Suprapubic skin (tissue), 4 donors: Measurements from ENCODE around the gene SMARCC1. TPM values are rescaled to one million over a fixed set of nuclear protein-coding genes. Genes with fewer than 3 reads are reported as not detected.
"Not testable (repeated sequence)": the region's sequence is repeated elsewhere in the genome, so short reads cannot be mapped to it uniquely, and the experiment has no call there.

Source experiments
- DNase-seq, 2 donors: peaks; one replicate each; pipeline ENCODE4 v3.0.0-alpha.2; 2019; ENCODE audit warnings: low spot score in 2 of 2
- H3K27ac ChIP-seq: fragments of 200-600 bp; sonication (generic); one replicate; pipeline ENCODE4 v1.5.1; 2019
- H3K27me3 ChIP-seq: fragments of 200-600 bp; sonication (generic); one replicate; pipeline ENCODE4 v1.5.1; 2019
- H3K36me3 ChIP-seq: fragments of 200-600 bp; sonication (generic); one replicate; pipeline ENCODE4 v1.5.1; 2019
- H3K4me1 ChIP-seq: fragments of 200-600 bp; sonication (generic); one replicate; pipeline ENCODE4 v1.5.1; 2019
- H3K4me3 ChIP-seq: fragments of 200-600 bp; sonication (generic); one replicate; pipeline ENCODE4 v1.5.1; 2019; ENCODE audit warnings: mild to moderate bottlenecking
- H3K9me3 ChIP-seq: fragments of 200-600 bp; sonication (generic); one replicate; pipeline ENCODE4 v1.5.1; 2019
- CTCF ChIP-seq, 2 donors: fragments of 200-600 bp in 1 of 2; fragments of 450-650 bp in 1 of 2; sonication (generic) in 1 of 2; IDR thresholded peaks; one replicate each; pipeline ENCODE4 v1.5.1; 2016 to 2019; ENCODE audit warnings: antibody characterized with exemption in 2 of 2, mild to moderate bottlenecking in 1 of 2, moderate library complexity in 1 of 2
- EP300 ChIP-seq: sonication (generic); formaldehyde crosslinking; IDR thresholded peaks from one replicate; pipeline ENCODE4 v1.6.1; 2017; ENCODE audit warnings: antibody characterized with exemption
- POLR2A ChIP-seq, 2 donors: fragments of 450-650 bp; IDR thresholded peaks; one replicate each; pipeline ENCODE4 v1.6.1; 2017; ENCODE audit warnings: antibody characterized with exemption in 2 of 2, mild to moderate bottlenecking in 2 of 2, moderate library complexity in 2 of 2
- POLR2AphosphoS5 ChIP-seq, 3 donors: sonication (generic); formaldehyde crosslinking; IDR thresholded peaks; one replicate each; pipeline ENCODE4 v1.6.1; 2017; ENCODE audit warnings: antibody characterized with exemption in 3 of 3
- WGBS: methylation state at CpG from one replicate; pipeline ENCODE4 v1.1.5; 2018; 5-methylcytosine and 5-hydroxymethylcytosine counted together
- total RNA-seq, 4 donors: library from RNA; depleted of rRNA; stranded (reverse); fragments of >200 nt; gene quantifications; one replicate each; pipeline ENCODE4 v1.1.0, GENCODE V29; 2016

SMARCC1 gene
- 10 to 100 TPM; 41.0 to 75.5 (median 58.1) TPM for total RNA-seq

GRCh38 chr3:47781685-47782445 lies at the start of gene SMARCC1:
Gene SMARCC1, minus strand, starts transcription at chr3:47781893. Its CDS starts 96 bp downstream, at chr3:47781797.
- H3K4me3 ChIP-seq: peak within 1 kb of the TSS; percentile 78
- H3K27ac ChIP-seq: peak within 1 kb of the TSS; percentile 95
- H3K36me3 ChIP-seq: no peaks in the 10 kb centered on the region
- H3K4me1 ChIP-seq: peaks cover 34% of the 10 kb centered on the region
- no peaks in the 10 kb centered on the region for H3K9me3 ChIP-seq
- DNase-seq: peak; percentile 98
- 0% methylated on average over 3 of the region's 79 CpGs for WGBS
- no peaks in the 10 kb centered on the region for H3K27me3 ChIP-seq
- TF ChIP-seq POLR2AphosphoS5 (IDR thresholded peaks at IDR 0.05) (peak; percentile 87 to 96 (median 89)), EP300 (no peak), CTCF (IDR thresholded peaks at IDR 0.05) (no peak), POLR2A (IDR thresholded peaks at IDR 0.05) (peak; percentile 33 to 85)

GRCh38 chr3:47829482-47829881 lies 47.8 kb upstream of the SMARCC1 start:
- peaks cover 23% of the 10 kb centered on the region for H3K4me1 ChIP-seq
- DNase-seq, H3K9me3 ChIP-seq, H3K27me3 ChIP-seq, H3K4me3 ChIP-seq, H3K27ac ChIP-seq: not testable (repeated sequence)
- H3K36me3 ChIP-seq: peaks cover 62% of the 10 kb centered on the region
- 94% methylated on average over 9 of the region's 9 CpGs for WGBS

- Histone ChIP-seq H3K4me1 (peaks cover 27% of the 10 kb centered on the region), H3K4me3 (peak overlapping the region; percentile 97), H3K36me3 (peaks cover 29% of the 10 kb centered on the region), H3K9me3 (no peaks in the 10 kb centered on the region), H3K27me3 (no peaks in the 10 kb centered on the region), H3K27ac (peak overlapping the region; percentile 91)
- TF ChIP-seq CTCF (IDR thresholded peaks at IDR 0.05) (no peak), EP300 (no peak)
- 19% methylated on average over 7 of the region's 7 CpGs for WGBS
- DNase-seq: no peak
These were observed 43.9 kb upstream of the SMARCC1 start for GRCh38 chr3:47825590-47825989.

- H3K27me3 ChIP-seq: no peaks in the 10 kb centered on the region
- WGBS: 8% methylated on average over 25 of the region's 77 CpGs
- peak; percentile 73 to 85 for DNase-seq
- TF ChIP-seq POLR2A (IDR thresholded peaks at IDR 0.05) (no peak), POLR2AphosphoS5 (IDR thresholded peaks at IDR 0.05) (no peak), EP300 (no peak), CTCF (IDR thresholded peaks at IDR 0.05) (peak; percentile 73 to 91)
- peaks cover 27% of the 10 kb centered on the region for H3K4me1 ChIP-seq
- H3K36me3 ChIP-seq: peaks cover 29% of the 10 kb centered on the region
- H3K9me3 ChIP-seq: no peaks in the 10 kb centered on the region
- peak overlapping the region; percentile 91 for H3K27ac ChIP-seq
- H3K4me3 ChIP-seq: peak overlapping the region; percentile 97
These were observed 43.1 kb upstream of the SMARCC1 start for GRCh38 chr3:47824541-47825473.

GRCh38 chr3:47817609-47818008 lies 35.9 kb upstream of the SMARCC1 start:
- no peak overlapping the region for H3K27ac ChIP-seq
- H3K4me3 ChIP-seq: no peak overlapping the region
- peaks cover 47% of the 10 kb centered on the region for H3K36me3 ChIP-seq
- 97% methylated on average over 5 of the region's 7 CpGs for WGBS
- DNase-seq: no peak
- no peaks in the 10 kb centered on the region for H3K4me1 ChIP-seq
- H3K9me3 ChIP-seq: no peaks in the 10 kb centered on the region
- no peak for TF ChIP-seq EP300
- TF ChIP-seq CTCF (IDR thresholded peaks at IDR 0.05): no peak
- TF ChIP-seq POLR2AphosphoS5 (IDR thresholded peaks at IDR 0.05): no peak
- no peak for TF ChIP-seq POLR2A (IDR thresholded peaks at IDR 0.05)
- no peaks in the 10 kb centered on the region for H3K27me3 ChIP-seq
